H9 (cell line): Measurements from ENCODE around the gene CENPV. TPM values are rescaled to one million over a fixed set of nuclear protein-coding genes. Genes with fewer than 3 reads are reported as not detected.

Source experiments
- DNase-seq: peaks from one replicate; pipeline ENCODE4 v3.0.0-alpha.2; 2017
- H2AFZ ChIP-seq: one replicate; pipeline ENCODE4 v1.6.1; 2013; ENCODE audit warnings: mild to moderate bottlenecking, low read length, control low read depth, moderate library complexity
- H2AK5ac ChIP-seq: 2 replicates; pipeline ENCODE4 v1.6.1; 2013; ENCODE audit warnings: low read length, control low read depth, mixed read lengths; ENCODE audit not compliant: insufficient read length
- H2BK120ac ChIP-seq: one replicate; pipeline ENCODE4 v1.6.1; 2013; ENCODE audit warnings: low read depth, mild to moderate bottlenecking, low read length, control low read depth, inconsistent platforms; ENCODE audit not compliant: poor library complexity, severe bottlenecking
- H2BK12ac ChIP-seq: 2 replicates; pipeline ENCODE4 v1.6.1; 2013; ENCODE audit warnings: low read length, control low read depth, mixed read lengths, low read depth; ENCODE audit not compliant: insufficient read length
- H2BK15ac ChIP-seq: 2 replicates; pipeline ENCODE4 v1.6.1; 2013; ENCODE audit warnings: low read depth, low read length, control low read depth
- H2BK20ac ChIP-seq: one replicate; pipeline ENCODE4 v1.6.1; 2013; ENCODE audit warnings: low read depth, mild to moderate bottlenecking, low read length, control low read depth, inconsistent platforms; ENCODE audit not compliant: poor library complexity, severe bottlenecking
- H2BK5ac ChIP-seq: 2 replicates; pipeline ENCODE4 v1.6.1; 2013; ENCODE audit warnings: low read length, control low read depth, mixed read lengths; ENCODE audit not compliant: insufficient read length
- H3K14ac ChIP-seq: 2 replicates; pipeline ENCODE4 v1.6.1; 2013; ENCODE audit warnings: low read length, control low read depth; ENCODE audit not compliant: insufficient read depth
- H3K18ac ChIP-seq: 2 replicates; pipeline ENCODE4 v1.6.1; 2013; ENCODE audit warnings: low read depth, mild to moderate bottlenecking, mixed read lengths, low read length, control low read depth; ENCODE audit not compliant: insufficient read length
- H3K23ac ChIP-seq: 2 replicates; pipeline ENCODE4 v1.6.1; 2013; ENCODE audit warnings: low read length, control low read depth, mixed read lengths, low read depth; ENCODE audit not compliant: insufficient read length
- H3K23me2 ChIP-seq: 2 replicates; pipeline ENCODE4 v1.6.1; 2013; ENCODE audit warnings: low read depth, mild to moderate bottlenecking, mixed read lengths, low read length, control low read depth; ENCODE audit not compliant: insufficient read length, poor library complexity, severe bottlenecking
- H3K27ac ChIP-seq: 2 replicates; pipeline ENCODE4 v1.5.1; 2013; ENCODE audit warnings: low read length, control low read depth, mixed read lengths, low read depth; ENCODE audit not compliant: insufficient read length
- H3K27me3 ChIP-seq: 2 replicates; pipeline ENCODE4 v1.6.1; 2013; ENCODE audit warnings: low read length, control low read depth, inconsistent platforms; ENCODE audit not compliant: insufficient read depth
- H3K4ac ChIP-seq: 2 replicates; pipeline ENCODE4 v1.6.1; 2013; ENCODE audit warnings: low read depth, mild to moderate bottlenecking, control low read depth, inconsistent platforms, low read length, moderate library complexity
- H3K4me1 ChIP-seq: 2 replicates; pipeline ENCODE4 v1.6.1; 2013; ENCODE audit warnings: low read length, control low read depth, inconsistent platforms; ENCODE audit not compliant: insufficient read depth
- H3K4me2 ChIP-seq: 2 replicates; pipeline ENCODE4 v1.6.1; 2013; ENCODE audit warnings: low read length, control low read depth, mixed read lengths; ENCODE audit not compliant: insufficient read length, insufficient read depth
- H3K56ac ChIP-seq: 2 replicates; pipeline ENCODE4 v1.6.1; 2013; ENCODE audit warnings: low read depth, mild to moderate bottlenecking, mixed read lengths, low read length, control low read depth; ENCODE audit not compliant: insufficient read length
- H3K79me1 ChIP-seq: 2 replicates; pipeline ENCODE4 v1.6.1; 2013; ENCODE audit warnings: low read depth, mild to moderate bottlenecking, moderate library complexity, low read length, control low read depth, inconsistent platforms; ENCODE audit not compliant: insufficient read depth, poor library complexity, severe bottlenecking
- H3K79me2 ChIP-seq: 2 replicates; pipeline ENCODE4 v1.6.1; 2013; ENCODE audit warnings: low read length, control low read depth, inconsistent platforms; ENCODE audit not compliant: insufficient read depth
- H3K9ac ChIP-seq: 2 replicates; pipeline ENCODE4 v1.6.1; 2013; ENCODE audit warnings: low read length, control low read depth, mixed read lengths; ENCODE audit not compliant: insufficient read length; ENCODE audit errors: extremely low read depth
- H3K9me3 ChIP-seq: one replicate; pipeline ENCODE4 v1.6.1; 2013; ENCODE audit warnings: low read depth, low read length, inconsistent platforms; ENCODE audit not compliant: control insufficient read depth
- H3T11ph ChIP-seq: one replicate; pipeline ENCODE4 v1.6.1; 2013; ENCODE audit warnings: mild to moderate bottlenecking, low read length, control low read depth, inconsistent platforms
- H4K20me1 ChIP-seq: one replicate; pipeline ENCODE4 v1.6.1; 2013; ENCODE audit not compliant: control insufficient read depth, insufficient read length, insufficient read depth
- H4K5ac ChIP-seq: 2 replicates; pipeline ENCODE4 v1.6.1; 2013; ENCODE audit warnings: low read depth, mild to moderate bottlenecking, mixed read lengths, low read length, control low read depth; ENCODE audit not compliant: insufficient read length
- H4K8ac ChIP-seq: replicated peaks from 2 replicates; pipeline ENCODE4 v1.6.1; 2013; ENCODE audit warnings: low read length, control low read depth, mixed read lengths, low read depth; ENCODE audit not compliant: insufficient read length
- H4K91ac ChIP-seq: 2 replicates; pipeline ENCODE4 v1.6.1; 2013; ENCODE audit warnings: low read depth, mild to moderate bottlenecking, moderate library complexity, mixed read lengths, low read length, control low read depth; ENCODE audit not compliant: insufficient read length
- H3K27ac Mint-ChIP-seq, 3 experiments: 2 replicates in 2 of 3; 3 replicates in 1 of 3; pipeline ENCODE4 v1.8.0; 2020 to 2021; ENCODE audit warnings: mixed read lengths in 3 of 3, mild to moderate bottlenecking in 1 of 3, moderate library complexity in 1 of 3
- H3K27me3 Mint-ChIP-seq: 2 replicates; pipeline ENCODE4 v1.8.0; 2021; ENCODE audit warnings: low read depth, mild to moderate bottlenecking, moderate library complexity, mixed read lengths
- H3K36me3 Mint-ChIP-seq, 3 experiments: 2 replicates in 2 of 3; 3 replicates in 1 of 3; pipeline ENCODE4 v1.8.0; 2020 to 2021; ENCODE audit warnings: low read depth in 3 of 3, mixed read lengths in 3 of 3; ENCODE audit not compliant: insufficient read depth in 1 of 3
- H3K4me1 Mint-ChIP-seq, 2 experiments: 2 replicates each; pipeline ENCODE4 v1.8.0; 2020; ENCODE audit warnings: mixed read lengths in 2 of 2
- H3K4me3 Mint-ChIP-seq, 2 experiments: 2 replicates in 1 of 2; 3 replicates in 1 of 2; pipeline ENCODE4 v1.8.0; 2020 to 2021; ENCODE audit warnings: mild to moderate bottlenecking in 2 of 2, mixed read lengths in 2 of 2, moderate library complexity in 1 of 2
- H3K9me3 Mint-ChIP-seq, 2 experiments: 2 replicates in 1 of 2; 3 replicates in 1 of 2; pipeline ENCODE4 v1.8.0; 2020; ENCODE audit warnings: mild to moderate bottlenecking in 2 of 2, mixed read lengths in 2 of 2, moderate library complexity in 1 of 2
- WGBS: extraction: QIAGEN DNeasy Blood & Tissue Kit; methylation state at CpG from one replicate; pipeline ENCODE4 v1.1.7; 2013; ENCODE audit warnings: missing lambda C conversion rate, low lambda C conversion rate, mixed read lengths; ENCODE audit not compliant: insufficient read length; ENCODE audit errors: extremely low coverage; 5-methylcytosine and 5-hydroxymethylcytosine counted together
- total RNA-seq: library from RNA; stranded (reverse); gene quantifications from 2 replicates; pipeline ENCODE4 v1.2.1, GENCODE V29; 2021
- TF ChIP-seq, protein P1 (sequence below): fragments of 200-600 bp; sonication (generic); conservative IDR thresholded peaks from 3 replicates; pipeline ENCODE4 v1.8.0; 2021; ENCODE audit warnings: antibody characterized with exemption, mild to moderate bottlenecking

CENPV gene
- total RNA-seq, 1 experiment from 2014 or later, result 200 TPM

- H3K79me1 ChIP-seq, result no peaks in the 10 kb centered on the region
- H3K27me3 ChIP-seq, result no peaks in the 10 kb centered on the region
- H3K9me3 ChIP-seq, result no peaks in the 10 kb centered on the region
- H2BK12ac ChIP-seq, result no peak overlapping the region
- no peaks in the 10 kb centered on the region for H3K4me1 ChIP-seq
- no peak overlapping the region; the same call in 1 of the 2 replicates for H3K14ac ChIP-seq
- no peak overlapping the region for H2AK5ac ChIP-seq
- no peak for DNase-seq
- H2BK20ac ChIP-seq, result no peak overlapping the region
- H3K79me2 ChIP-seq, result no peaks in the 10 kb centered on the region
- H2BK120ac ChIP-seq, result no peak overlapping the region
- no peak overlapping the region for H3T11ph ChIP-seq
- no peak overlapping the region for H2BK5ac ChIP-seq
- H4K5ac ChIP-seq, result no peak overlapping the region
- no peak overlapping the region for H3K4me2 ChIP-seq
- Mint-ChIP-seq H3K4me1 (peaks cover 6 to 7% of the 10 kb centered on the region in 2 experiments), H3K4me3 (no peak overlapping the region), H3K36me3 (peaks cover 3 to 14% (median 6%) of the 10 kb centered on the region in 3 experiments), H3K27ac (peak overlapping the region in 1 of 3 experiments; percentile 83; a peak in 2 of 7 replicates), H3K9me3 (no peaks in the 10 kb centered on the region), H3K27me3 (no peaks in the 10 kb centered on the region; the same call in 1 of the 2 replicates)
- no peak overlapping the region for H3K56ac ChIP-seq
- WGBS, result no CpG with 5 or more reads among the region's 13 CpGs
- no peak overlapping the region for H3K18ac ChIP-seq
- TF ChIP-seq, protein P1, sequence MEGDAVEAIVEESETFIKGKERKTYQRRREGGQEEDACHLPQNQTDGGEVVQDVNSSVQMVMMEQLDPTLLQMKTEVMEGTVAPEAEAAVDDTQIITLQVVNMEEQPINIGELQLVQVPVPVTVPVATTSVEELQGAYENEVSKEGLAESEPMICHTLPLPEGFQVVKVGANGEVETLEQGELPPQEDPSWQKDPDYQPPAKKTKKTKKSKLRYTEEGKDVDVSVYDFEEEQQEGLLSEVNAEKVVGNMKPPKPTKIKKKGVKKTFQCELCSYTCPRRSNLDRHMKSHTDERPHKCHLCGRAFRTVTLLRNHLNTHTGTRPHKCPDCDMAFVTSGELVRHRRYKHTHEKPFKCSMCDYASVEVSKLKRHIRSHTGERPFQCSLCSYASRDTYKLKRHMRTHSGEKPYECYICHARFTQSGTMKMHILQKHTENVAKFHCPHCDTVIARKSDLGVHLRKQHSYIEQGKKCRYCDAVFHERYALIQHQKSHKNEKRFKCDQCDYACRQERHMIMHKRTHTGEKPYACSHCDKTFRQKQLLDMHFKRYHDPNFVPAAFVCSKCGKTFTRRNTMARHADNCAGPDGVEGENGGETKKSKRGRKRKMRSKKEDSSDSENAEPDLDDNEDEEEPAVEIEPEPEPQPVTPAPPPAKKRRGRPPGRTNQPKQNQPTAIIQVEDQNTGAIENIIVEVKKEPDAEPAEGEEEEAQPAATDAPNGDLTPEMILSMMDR, result no peak
- H4K8ac ChIP-seq, result no peak overlapping the region
- H3K23ac ChIP-seq, result no peak overlapping the region
- no peak overlapping the region for H2AFZ ChIP-seq
- no peak overlapping the region for H2BK15ac ChIP-seq
- H4K20me1 ChIP-seq, result no peaks in the 10 kb centered on the region
- no peak overlapping the region for H3K4ac ChIP-seq
- H3K9ac ChIP-seq, result no peak overlapping the region
- no peak overlapping the region for H4K91ac ChIP-seq
- no peaks in the 10 kb centered on the region for H3K23me2 ChIP-seq
- no peak overlapping the region for H3K27ac ChIP-seq
These were observed 51.1 kb downstream of the CENPV start for GRCh38 chr17:16301963-16302855.
